Measurements from ENCODE around the gene HINT2.

The HINT2 gene

GRCh38 chr9:35771534-35771933, 43.3 kb downstream of the HINT2 start:
- in situ Hi-C loops (cut with MboI; ENCODE audit: low sequenced_read_pairs, unreplicated experiment) = no loop called here
- no peak for DNase-seq (ENCODE audit: low spot score)
- no peak for TF ChIP-seq CTCF (IDR thresholded peaks at IDR 0.05; ENCODE audit: borderline replicate concordance, control extremely low read depth, extremely low read depth, insufficient read depth, missing control alignments)

- no peak for DNase-seq (ENCODE audit: low spot score)
- in situ Hi-C loops (cut with MboI; ENCODE audit: low sequenced_read_pairs, unreplicated experiment) = no loop called here
- no peak for TF ChIP-seq CTCF (IDR thresholded peaks at IDR 0.05; ENCODE audit: borderline replicate concordance, control extremely low read depth, extremely low read depth, insufficient read depth, missing control alignments)
These were observed 43.8 kb downstream of the HINT2 start for GRCh38 chr9:35771075-35771433.

- in situ Hi-C loops (cut with MboI; ENCODE audit: low sequenced_read_pairs, unreplicated experiment) = no loop called here
- TF ChIP-seq CTCF (IDR thresholded peaks at IDR 0.05; ENCODE audit: borderline replicate concordance, control extremely low read depth, extremely low read depth, insufficient read depth, missing control alignments) = no peak
- DNase-seq (ENCODE audit: low spot score) = no peak
These were observed 45.1 kb downstream of the HINT2 start for GRCh38 chr9:35769763-35770162.

- no peak for TF ChIP-seq CTCF (IDR thresholded peaks at IDR 0.05; ENCODE audit: borderline replicate concordance, control extremely low read depth, extremely low read depth, insufficient read depth, missing control alignments)
- in situ Hi-C loops (cut with MboI; ENCODE audit: low sequenced_read_pairs, unreplicated experiment) = no loop called here
- no peak for DNase-seq (ENCODE audit: low spot score)
These were observed 47.4 kb downstream of the HINT2 start for GRCh38 chr9:35767458-35767857.

GRCh38 chr9:35766997-35767396, 47.8 kb downstream of the HINT2 start:
- in situ Hi-C loops (cut with MboI; ENCODE audit: low sequenced_read_pairs, unreplicated experiment) = no loop called here
- no peak for DNase-seq (ENCODE audit: low spot score)
- no peak for TF ChIP-seq CTCF (IDR thresholded peaks at IDR 0.05; ENCODE audit: borderline replicate concordance, control extremely low read depth, extremely low read depth, insufficient read depth, missing control alignments)

GRCh38 chr9:35763803-35764202, 51.0 kb downstream of the HINT2 start:
- in situ Hi-C loops (cut with MboI; ENCODE audit: low sequenced_read_pairs, unreplicated experiment) = no loop called here
- DNase-seq (ENCODE audit: low spot score) = no peak
- no peak for TF ChIP-seq CTCF (IDR thresholded peaks at IDR 0.05; ENCODE audit: borderline replicate concordance, control extremely low read depth, extremely low read depth, insufficient read depth, missing control alignments)

- DNase-seq (ENCODE audit: low spot score) = no peak
- in situ Hi-C loops (cut with MboI; ENCODE audit: low sequenced_read_pairs, unreplicated experiment) = no loop called here
- TF ChIP-seq CTCF (IDR thresholded peaks at IDR 0.05; ENCODE audit: borderline replicate concordance, control extremely low read depth, extremely low read depth, insufficient read depth, missing control alignments) = no peak
These were observed 51.7 kb downstream of the HINT2 start for GRCh38 chr9:35763181-35763580.

Data from GM13976 (cell line).